GM12891 (cell line): Measurements from ENCODE around the gene AP5S1.

ENCODE experiments used
- POLR2AphosphoS5 ChIP-seq: IDR thresholded peaks from 2 replicates; pipeline ENCODE4 v1.6.1; 2011; ENCODE audit warnings: low read depth, low read length, control low read depth
- SPI1 ChIP-seq: IDR thresholded peaks from 2 replicates; pipeline ENCODE4 v1.6.1; 2011; ENCODE audit warnings: low read depth, low read length, control low read depth

DNA sequence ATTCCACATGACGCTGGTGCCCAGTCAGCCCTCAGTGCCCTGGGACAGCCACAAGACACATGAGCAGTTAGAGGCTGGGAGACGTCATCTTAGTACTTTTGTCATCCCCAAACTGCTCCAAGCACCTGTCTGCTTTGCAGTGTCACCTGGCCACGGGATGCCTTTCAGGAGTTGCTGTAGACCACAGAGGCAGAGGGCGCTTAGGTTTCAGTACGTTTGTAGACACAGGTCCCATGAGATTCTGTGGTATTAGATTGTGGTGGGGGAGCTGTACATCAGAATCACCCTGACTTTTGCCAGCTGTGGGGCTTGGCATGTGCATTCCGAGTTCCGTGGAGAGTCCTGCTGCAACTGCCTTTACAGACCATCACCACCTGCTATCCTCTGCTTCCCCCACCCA is 43.0 kb downstream of the AP5S1 start:
- TF ChIP-seq SPI1 (no peak), POLR2AphosphoS5 (no peak)
